Sigmoid colon (tissue), 4 donors: ENCODE results near the gene UBE3C.

Source experiments
- CTCF ChIP-seq, 4 experiments: fragments of 450-650 bp in 3 of 4; fragments of 200-600 bp in 1 of 4; IDR thresholded peaks; one replicate each; pipeline ENCODE4 v1.5.1; 2016 to 2019; ENCODE audit warnings: antibody characterized with exemption in 4 of 4, mild to moderate bottlenecking in 3 of 4, moderate library complexity in 2 of 4
- EP300 ChIP-seq, 4 donors: sonication (generic); formaldehyde crosslinking; IDR thresholded peaks; one replicate each; pipeline ENCODE4 v1.6.1; 2017; ENCODE audit warnings: antibody characterized with exemption in 4 of 4
- POLR2A ChIP-seq, 2 donors: fragments of 450-650 bp; IDR thresholded peaks; one replicate each; pipeline ENCODE4 v1.6.1; 2016; ENCODE audit warnings: antibody characterized with exemption in 2 of 2, mild to moderate bottlenecking in 2 of 2, moderate library complexity in 2 of 2
- POLR2AphosphoS5 ChIP-seq, 4 donors: sonication (generic); formaldehyde crosslinking; IDR thresholded peaks; one replicate each; pipeline ENCODE4 v1.6.1; 2017; ENCODE audit warnings: antibody characterized with exemption in 4 of 4

DNA sequence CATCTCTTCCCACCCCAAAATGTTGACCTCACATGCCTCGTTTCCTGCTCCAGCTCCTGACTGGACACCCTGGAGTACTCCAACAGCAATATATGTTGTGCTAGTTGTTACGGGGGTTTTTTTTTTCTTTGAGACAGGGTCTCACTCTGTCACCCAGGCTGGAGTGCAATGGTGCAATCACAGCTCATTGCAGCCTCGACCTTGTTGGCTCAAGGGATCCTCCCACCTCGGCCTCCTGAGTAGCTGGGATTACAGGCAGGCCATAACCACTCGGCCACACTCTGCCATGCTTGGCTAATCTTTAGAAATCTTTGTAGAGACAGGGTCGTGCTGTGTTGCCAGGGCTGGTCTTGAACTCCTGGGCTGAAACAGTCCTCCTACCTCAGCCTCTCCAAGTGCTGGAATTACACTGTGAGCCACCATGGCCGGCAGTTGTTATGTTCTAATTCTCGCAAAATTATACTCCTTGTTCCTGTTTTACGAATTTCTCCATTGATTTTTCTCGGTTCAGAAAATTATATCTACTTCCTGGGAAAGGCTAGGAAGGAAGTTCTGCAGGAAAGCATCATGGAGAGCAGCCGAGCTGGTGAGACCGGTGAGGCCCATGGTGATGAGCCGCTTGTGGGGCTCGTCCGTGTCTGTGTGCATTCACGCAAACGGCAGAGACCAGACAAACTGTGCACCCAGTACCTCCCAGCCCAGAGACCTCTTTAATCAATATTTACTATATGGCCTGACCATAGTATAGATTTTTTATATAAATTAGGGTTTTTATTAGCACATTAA, 145.7 kb downstream of the UBE3C start:
- TF ChIP-seq CTCF (IDR thresholded peaks at IDR 0.05) (no peak), POLR2AphosphoS5 (IDR thresholded peaks at IDR 0.05) (no peak), POLR2A (IDR thresholded peaks at IDR 0.05) (no peak), EP300 (IDR thresholded peaks at IDR 0.05) (no peak)
